Adrenal gland (tissue), 5 donors: ENCODE data around the gene PZP.

Experiments used
- POLR2A ChIP-seq, 2 donors: fragments of 450-650 bp; IDR thresholded peaks; one replicate each; pipeline ENCODE4 v1.6.1; 2017; ENCODE audit warnings: antibody characterized with exemption in 2 of 2, mild to moderate bottlenecking in 2 of 2, moderate library complexity in 1 of 2
- TF ChIP-seq, protein P1 (sequence below), 6 experiments: fragments of 450-650 bp in 4 of 6; fragments of 200-600 bp in 2 of 6; sonication (generic) in 1 of 6; IDR thresholded peaks; 1 replicate in 5 of 6; 2 replicates in 1 of 6; pipeline versions ENCODE4 v1.5.1 to v1.8.0; 2016 to 2021; ENCODE audit warnings: antibody characterized with exemption in 6 of 6, mild to moderate bottlenecking in 2 of 6, moderate library complexity in 1 of 6
- donor health status: DM: no; HTN: no; CAD: no.

DNA sequence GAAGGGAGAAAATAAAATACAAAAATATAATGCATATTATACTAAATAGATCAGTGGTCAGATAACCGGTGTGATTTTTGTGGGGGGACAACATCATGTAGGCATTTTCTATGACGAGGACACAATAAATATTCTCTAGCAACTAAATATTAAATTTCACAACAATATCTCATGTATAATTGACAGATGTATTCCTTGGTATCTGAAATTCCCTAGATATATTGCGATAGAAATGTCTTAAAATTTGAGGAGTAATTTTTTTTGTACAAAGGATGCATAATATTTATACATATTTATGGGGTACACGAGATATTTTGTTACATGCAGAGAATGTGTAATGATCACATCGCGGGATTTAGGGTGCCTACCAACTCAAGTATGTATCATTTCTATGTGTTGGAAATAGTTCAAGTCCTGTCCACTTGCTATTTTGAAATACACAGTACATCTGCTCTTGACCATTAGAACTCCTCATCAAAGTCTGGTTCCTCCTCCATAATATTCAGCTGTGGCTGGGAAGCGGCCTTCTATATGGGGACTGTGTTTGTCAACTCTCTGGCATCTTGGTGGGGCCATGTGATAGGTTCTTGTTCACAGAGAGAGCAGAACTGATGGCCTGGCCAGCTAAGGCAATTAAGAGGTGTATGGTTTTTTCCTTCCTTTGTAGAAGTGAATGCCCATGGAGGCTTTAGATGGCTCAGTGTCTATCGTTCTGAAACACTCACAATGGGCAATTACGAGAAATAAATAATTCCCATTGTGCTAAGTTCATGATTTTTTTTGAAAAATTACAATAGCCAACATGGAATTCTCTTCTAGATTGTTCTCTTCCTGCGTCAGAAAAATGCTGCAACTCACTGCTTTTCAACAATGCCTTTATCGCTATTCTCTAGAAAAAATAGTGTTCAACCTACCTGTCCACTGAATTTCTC lies 101.3 kb downstream of the PZP start:
- TF ChIP-seq, protein P1, sequence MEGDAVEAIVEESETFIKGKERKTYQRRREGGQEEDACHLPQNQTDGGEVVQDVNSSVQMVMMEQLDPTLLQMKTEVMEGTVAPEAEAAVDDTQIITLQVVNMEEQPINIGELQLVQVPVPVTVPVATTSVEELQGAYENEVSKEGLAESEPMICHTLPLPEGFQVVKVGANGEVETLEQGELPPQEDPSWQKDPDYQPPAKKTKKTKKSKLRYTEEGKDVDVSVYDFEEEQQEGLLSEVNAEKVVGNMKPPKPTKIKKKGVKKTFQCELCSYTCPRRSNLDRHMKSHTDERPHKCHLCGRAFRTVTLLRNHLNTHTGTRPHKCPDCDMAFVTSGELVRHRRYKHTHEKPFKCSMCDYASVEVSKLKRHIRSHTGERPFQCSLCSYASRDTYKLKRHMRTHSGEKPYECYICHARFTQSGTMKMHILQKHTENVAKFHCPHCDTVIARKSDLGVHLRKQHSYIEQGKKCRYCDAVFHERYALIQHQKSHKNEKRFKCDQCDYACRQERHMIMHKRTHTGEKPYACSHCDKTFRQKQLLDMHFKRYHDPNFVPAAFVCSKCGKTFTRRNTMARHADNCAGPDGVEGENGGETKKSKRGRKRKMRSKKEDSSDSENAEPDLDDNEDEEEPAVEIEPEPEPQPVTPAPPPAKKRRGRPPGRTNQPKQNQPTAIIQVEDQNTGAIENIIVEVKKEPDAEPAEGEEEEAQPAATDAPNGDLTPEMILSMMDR (IDR thresholded peaks at IDR 0.05): no peak
- TF ChIP-seq POLR2A (IDR thresholded peaks at IDR 0.05): no peak
